Activated CD8-positive, alpha-beta memory T cell treated with anti-CD3 and anti-CD28 coated beads, Interleukin-2, amount 50 U/mL, for 1 hour (primary cell): ENCODE results near the gene ARHGAP21.
"Not testable (repeated sequence)": the region's sequence is repeated elsewhere in the genome, so short reads cannot be mapped to it uniquely, and the experiment has no call there.

Experiments used
- DNase-seq: peaks from one replicate; pipeline ENCODE4 v3.0.0-alpha.2; 2020; ENCODE audit errors: extremely low read depth

Gene ARHGAP21

DNA sequence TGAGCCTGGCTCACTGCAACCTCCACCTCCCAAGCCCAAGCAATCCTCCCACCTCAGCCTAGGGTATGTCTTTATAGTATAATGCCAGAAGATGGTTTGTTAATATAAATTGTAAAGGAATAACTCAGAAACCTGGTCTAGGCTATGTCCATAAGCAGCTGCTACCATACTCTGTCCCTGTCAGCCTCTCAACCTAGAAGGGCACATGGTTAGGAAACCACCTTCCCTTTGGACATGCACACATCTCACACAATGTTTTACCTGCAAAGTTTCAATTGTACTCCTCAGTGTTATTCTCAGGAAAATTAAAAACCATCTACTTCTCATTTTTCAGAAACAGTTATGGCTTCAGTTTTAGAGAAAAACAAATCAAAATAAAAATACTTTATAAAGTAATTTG is 40.1 kb downstream of the ARHGAP21 start:
- DNase-seq: no peak

DNA sequence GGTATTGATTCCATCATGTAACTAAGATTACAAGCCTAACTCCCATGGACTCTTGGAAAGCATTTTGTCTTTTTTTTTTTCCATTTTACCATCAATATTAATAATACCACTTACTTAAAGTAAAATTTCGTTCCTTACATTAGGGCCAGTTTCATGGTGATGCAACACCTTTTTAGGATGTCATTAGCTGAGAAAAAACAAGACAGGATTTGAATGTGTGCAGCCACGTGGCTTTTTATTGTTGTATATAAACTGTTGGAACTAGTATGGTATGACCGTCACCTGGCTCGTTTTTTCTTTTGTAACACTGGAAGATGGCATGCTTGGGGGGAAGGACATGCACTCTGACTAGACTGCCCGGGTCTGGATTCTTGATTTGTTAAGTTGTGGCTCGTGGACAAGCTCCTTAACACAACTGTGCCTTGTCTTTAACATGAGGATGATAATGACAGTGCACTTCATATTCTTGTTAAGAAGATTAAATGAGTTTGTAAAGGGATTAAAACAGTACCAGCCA is 42.1 kb downstream of the ARHGAP21 start:
- DNase-seq: no peak

- no peak for DNase-seq
Measured at GRCh38 chr10:24680647-24681524, 42.8 kb downstream of the ARHGAP21 start.

- no peak for DNase-seq
Measured at GRCh38 chr10:24678757-24679156, 44.9 kb downstream of the ARHGAP21 start.

GRCh38 chr10:24674892-24675632 is 48.6 kb downstream of the ARHGAP21 start:
- DNase-seq: no peak

DNA sequence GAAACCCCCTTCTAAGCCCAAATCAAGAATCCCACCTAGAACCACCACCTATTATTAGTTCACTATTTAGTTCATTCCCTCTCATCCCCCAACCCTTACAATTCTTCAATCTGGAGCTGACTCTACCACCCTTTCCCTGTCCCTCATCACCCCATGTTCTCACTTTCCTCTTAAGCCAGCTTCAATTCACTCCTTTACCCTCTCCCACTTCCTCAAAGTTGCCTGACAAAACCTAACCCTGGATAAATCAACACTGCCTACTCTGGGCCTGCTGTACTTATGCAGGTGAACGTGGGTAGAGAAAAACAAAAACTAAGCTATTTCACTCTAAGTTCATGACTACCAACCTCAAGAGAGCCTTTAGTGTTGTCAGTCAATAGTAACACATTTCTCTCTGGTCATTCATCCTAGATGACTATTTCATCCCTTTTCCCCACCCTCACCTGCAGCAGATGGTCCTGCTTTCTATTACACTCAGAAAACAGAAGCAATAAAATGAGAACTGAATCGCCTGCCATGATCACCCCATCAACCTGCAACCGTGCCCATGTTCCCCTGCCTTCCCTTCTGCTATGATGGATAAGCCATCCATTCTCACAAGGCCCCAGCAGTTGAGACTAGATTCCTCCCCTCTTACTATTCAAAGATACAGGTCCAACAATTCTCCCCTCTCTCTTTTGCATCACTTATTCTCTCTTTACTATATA is 52.6 kb downstream of the ARHGAP21 start:
- no peak for DNase-seq

- DNase-seq: no peak
Measured at GRCh38 chr10:24669285-24669852, 54.3 kb downstream of the ARHGAP21 start.

DNA sequence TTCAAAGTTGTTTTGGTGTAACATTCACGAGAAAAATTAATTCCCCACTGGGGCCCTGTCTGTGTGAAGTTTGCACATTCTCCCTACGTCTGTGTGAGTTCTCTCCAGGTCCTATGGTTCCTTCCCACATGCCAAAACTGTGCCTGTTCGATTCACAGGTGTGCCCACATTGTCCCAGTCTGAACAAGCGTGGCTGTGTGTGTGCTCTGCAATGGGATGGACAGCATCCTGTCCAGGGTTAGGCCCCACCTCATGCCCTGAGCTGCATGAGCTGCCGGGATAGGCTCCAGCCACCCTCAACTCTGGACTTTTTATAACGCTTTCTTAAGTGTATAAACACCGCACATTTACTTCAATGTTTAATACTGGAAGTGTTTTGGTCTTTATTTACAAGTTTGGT is 55.4 kb downstream of the ARHGAP21 start:
- no peak for DNase-seq

DNA sequence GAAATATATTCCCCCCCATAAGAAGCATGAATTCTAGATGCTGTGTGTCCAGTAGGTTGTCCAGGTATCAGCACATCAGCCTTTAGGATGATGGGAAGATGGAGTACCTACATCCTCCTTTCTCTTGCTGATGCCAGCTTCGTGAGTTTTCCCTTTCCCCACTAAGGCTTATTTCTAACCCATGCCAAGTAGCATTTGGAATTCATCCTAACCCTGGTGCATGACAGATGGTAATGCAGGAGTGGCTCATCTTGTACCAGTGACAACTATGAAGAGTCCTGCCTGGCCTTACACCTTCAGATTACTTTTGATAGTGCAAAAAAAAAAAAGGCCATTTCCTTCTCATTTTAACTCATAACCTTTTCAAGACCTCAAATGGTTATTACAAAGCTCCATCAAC is 58.7 kb downstream of the ARHGAP21 start:
- DNase-seq: no peak

GRCh38 chr10:24661376-24661775 is 62.3 kb downstream of the ARHGAP21 start:
- no peak for DNase-seq

- not testable (repeated sequence) for DNase-seq
Measured at GRCh38 chr10:24658319-24658718, 65.4 kb downstream of the ARHGAP21 start.

DNA sequence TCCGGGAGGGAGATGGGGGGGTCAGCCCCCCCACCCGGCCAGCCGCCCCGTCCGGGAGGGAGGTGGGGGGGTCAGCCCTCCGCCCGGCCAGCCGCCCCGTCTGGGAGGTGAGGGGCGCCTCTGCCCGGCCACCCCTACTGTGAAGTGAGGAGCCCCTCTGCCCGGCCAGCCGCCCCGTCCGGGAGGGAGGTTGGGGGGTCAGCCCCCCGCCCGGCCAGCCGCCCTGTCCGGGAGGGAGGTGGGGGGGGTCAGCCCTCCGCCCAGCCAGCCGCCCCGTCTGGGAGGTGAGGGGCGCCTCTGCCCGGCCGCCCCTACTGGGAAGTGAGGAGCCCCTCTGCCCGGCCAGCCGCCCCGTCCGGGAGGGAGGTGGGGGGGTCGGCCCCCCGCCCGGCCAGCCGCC is 67.4 kb downstream of the ARHGAP21 start:
- not testable (repeated sequence) for DNase-seq

- no peak for DNase-seq
Measured at GRCh38 chr10:24652381-24652957, 71.2 kb downstream of the ARHGAP21 start.

DNA sequence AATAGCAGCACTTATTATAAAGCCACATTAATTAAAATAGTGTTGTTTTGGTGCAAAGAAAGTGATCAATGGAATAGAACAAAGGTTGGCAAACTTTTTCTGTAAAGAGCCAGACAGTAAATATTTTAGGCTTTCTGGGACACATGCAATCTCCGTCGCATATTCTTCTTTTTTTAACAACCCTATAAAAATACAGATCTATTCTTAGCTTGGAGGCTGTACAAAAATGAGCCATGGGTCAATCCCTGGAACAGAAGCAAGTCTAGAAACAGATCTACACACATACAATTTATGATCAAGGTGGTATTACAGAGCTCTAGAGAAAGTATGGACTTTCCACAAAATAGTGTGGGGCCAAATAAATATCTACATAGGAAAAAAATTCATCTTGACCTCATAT is 71.8 kb downstream of the ARHGAP21 start:
- DNase-seq: no peak

DNA sequence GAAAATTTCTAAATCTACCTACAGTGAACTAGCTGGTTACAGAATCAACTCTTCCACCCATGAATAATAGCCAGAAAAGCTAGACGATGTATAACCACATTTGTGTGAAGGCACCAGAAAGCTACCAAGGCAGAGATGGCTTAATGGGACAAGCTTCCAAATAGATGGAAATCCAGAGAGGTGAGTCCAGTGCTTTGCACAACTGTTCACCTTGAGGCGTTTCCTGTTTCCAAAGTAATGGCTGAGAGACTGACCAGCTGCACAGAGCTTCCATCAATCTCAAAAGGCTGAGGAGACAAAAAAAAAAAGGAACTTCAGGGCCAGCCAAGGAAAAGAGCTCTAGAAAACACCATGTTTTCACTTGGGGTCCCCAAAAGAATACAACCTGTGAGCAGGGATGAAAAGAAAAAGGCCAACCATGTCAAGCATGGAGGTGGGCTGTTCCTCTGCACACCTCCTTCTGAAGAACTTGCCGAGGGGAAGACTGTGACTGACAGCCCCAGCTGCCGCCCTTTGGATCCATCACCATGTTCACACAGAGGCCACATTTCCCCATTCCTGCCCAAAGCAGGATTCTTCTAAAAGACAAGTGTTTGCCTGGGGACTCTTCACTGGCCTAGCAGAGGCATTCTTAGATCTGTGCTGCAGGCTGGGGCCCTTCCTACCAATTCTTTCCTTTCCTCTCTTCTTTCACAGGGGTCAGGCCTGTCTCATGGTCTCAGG is 72.9 kb downstream of the ARHGAP21 start:
- DNase-seq: no peak

GRCh38 chr10:24645784-24646183 is 77.9 kb downstream of the ARHGAP21 start:
- no peak for DNase-seq

- no peak for DNase-seq
Measured at GRCh38 chr10:24645022-24645421, 78.7 kb downstream of the ARHGAP21 start.

DNA sequence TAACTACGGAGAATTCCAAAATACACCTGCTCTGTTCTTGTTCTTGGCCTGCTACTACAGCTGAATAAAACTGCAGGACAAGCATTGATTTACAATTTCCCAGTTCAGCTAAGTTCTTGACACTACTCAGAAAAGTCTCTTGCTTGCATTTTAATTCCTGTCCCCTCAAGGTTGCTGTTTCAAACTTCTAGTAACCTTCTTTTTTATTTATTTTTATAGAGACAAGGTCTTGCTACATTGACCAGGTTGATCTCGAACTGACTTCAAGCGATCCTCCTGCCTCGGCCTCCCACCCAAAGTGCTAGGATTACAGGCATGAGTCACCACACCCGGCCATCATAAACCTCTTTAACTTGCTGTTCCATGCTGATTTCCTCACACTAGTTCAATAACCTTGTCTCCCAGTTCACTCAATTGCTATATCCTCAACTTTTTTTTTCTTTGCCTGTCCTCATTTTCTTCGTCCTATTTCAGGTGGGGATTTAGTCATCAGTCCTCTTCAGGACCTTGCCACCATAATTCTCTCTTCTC is 79.9 kb downstream of the ARHGAP21 start:
- no peak for DNase-seq

GRCh38 chr10:24642921-24643678 is 80.6 kb downstream of the ARHGAP21 start:
- DNase-seq: no peak

DNA sequence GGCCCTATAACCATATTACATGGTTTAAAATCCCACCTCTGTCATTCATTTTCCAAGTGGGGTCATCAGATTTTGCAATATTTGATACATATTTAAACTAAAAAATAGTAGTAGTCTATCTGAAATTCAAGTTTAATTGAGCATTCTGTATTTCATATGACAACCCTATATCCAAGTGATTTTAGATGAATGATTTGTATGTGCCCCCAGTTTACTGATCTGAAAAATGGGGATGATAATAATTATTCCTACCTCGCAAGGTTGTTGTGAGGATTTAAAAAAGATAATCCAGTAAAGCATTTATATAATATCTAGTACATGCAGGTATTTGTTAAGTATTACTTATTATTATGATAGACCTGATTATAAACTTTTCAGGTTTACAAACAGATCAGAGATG is 84.6 kb downstream of the ARHGAP21 start:
- no peak for DNase-seq
